ENCODE measurements around the gene ACSL4. TPM values are rescaled to one million over a fixed set of nuclear protein-coding genes. Genes with fewer than 3 reads are reported as not detected.
A peak's percentile ranks its signal among the peaks of the same experiment; 100 is the strongest.
"Not testable (repeated sequence)": the region's sequence is repeated elsewhere in the genome, so short reads cannot be mapped to it uniquely, and the experiment has no call there.

Gene ACSL4
- total and polyA plus RNA-seq, 9 donors, result 23.3 to 102 (median 36.6) TPM

DNA sequence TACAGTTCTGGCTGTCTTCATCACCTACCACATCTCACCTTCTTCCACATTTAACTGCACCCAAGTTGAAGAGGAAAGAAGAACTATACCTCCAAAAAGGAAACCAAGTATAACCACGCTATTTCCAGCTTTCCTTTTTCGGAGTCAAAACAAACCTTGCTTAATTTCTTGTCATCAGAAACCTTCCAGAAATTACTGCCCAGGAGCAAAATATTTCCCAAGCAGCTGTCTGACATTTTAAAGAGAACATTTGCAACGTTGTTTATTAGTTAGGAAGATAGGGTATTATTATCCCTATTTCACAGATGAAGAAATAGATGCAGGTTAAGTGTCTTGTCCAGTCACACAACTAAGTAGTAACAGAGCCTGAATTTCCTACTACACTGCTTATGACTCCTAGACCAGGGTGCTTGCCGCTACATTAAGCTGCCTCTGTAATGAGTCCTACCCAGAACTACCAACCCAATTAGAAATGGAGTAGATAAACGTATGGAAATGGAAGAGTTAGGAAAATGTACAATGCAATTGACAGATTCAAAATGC is 2.2 kb upstream of the ACSL4 start:
- Histone ChIP-seq H3K27ac (no peak overlapping the region), H3K27me3 (no peaks in the 10 kb centered on the region), H3K9me3 (no peaks in the 10 kb centered on the region), H3K4me3 (no peak overlapping the region), H3K4me1 (ENCODE audit: insufficient read depth) (no peaks in the 10 kb centered on the region), H3K36me3 (no peaks in the 10 kb centered on the region)
- TF ChIP-seq, protein P1, sequence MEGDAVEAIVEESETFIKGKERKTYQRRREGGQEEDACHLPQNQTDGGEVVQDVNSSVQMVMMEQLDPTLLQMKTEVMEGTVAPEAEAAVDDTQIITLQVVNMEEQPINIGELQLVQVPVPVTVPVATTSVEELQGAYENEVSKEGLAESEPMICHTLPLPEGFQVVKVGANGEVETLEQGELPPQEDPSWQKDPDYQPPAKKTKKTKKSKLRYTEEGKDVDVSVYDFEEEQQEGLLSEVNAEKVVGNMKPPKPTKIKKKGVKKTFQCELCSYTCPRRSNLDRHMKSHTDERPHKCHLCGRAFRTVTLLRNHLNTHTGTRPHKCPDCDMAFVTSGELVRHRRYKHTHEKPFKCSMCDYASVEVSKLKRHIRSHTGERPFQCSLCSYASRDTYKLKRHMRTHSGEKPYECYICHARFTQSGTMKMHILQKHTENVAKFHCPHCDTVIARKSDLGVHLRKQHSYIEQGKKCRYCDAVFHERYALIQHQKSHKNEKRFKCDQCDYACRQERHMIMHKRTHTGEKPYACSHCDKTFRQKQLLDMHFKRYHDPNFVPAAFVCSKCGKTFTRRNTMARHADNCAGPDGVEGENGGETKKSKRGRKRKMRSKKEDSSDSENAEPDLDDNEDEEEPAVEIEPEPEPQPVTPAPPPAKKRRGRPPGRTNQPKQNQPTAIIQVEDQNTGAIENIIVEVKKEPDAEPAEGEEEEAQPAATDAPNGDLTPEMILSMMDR (IDR thresholded peaks at IDR 0.05), result no peak
- TF ChIP-seq EP300 (IDR thresholded peaks at IDR 0.05) (no peak), POLR2A (IDR thresholded peaks at IDR 0.05) (no peak)
- intact Hi-C loops (cut with DNase I), result no loop called here
- DNase-seq, result no peak
- WGBS, 3 donors, result 43 to 61% (median 50%) methylated on average over 5 of the region's 5 CpGs

DNA sequence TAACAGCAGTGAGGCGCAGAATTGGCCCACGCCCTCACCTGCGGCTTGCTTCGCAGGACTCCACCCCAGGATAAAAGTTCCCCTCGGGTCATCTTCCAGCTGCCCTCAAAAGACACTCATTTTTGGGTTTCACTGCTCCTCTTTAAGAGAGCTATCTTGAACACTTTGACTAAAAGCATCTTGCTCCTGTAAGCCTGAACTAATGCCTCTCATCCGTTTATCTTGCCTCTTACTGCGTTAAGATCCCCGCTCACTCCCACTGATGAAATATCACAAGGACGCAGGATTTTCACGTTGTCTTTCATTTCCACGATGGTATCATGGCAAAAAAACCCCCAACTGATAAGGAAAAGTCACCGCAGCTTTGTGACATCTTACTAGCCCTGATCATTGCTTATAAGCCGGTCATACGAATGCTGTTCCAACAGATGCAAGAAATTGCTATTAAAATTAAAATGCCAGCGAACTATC is 591 bp upstream of the ACSL4 start:
- no peak for DNase-seq
- WGBS, 3 donors, result 40 to 49% (median 48%) methylated on average over 15 of the region's 15 CpGs
- H3K27ac ChIP-seq, result peak overlapping the region in 1 of 2 donors; percentile 76

DNA sequence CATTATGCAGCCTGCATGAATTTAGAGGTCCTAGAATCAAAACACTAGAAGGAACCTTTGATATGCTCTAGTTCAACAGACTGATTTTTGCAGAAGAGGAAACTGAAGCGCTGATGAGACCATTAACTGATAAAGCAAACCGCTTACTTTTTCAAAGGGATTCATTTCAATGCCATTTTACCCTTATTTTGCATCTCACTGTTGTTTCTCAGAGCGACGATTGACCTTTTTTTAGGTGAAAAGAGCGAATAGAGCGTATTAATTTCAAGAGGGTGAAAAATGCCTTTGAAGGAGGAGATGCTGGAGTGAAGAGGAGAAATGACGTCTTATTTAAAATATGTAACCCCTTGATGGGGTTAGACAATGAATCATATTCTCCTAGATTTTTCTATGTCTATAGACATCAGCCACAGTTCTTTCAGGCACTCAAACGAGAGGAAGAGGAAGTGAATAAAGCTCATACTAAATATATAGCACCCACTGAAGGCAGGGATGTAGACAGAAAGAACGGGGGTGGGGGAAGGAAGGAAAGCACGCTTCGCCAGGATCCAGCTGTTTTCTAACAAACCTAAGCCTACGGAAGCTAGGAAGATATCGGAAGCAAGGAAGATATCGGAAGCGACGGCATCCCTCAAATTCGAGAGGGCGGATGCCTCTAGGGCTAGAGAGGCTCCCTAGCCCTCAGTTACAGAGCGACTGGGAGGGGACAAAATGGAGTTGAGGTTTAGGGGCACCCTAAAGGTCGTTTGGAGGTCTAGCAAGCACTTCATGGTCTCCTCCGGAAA is 848 bp downstream of the ACSL4 start:
- H3K27me3 ChIP-seq, result no peaks in the 10 kb centered on the region
- no peaks in the 10 kb centered on the region for H3K36me3 ChIP-seq
- peak overlapping the region; percentile 67 to 78 for H3K27ac ChIP-seq
- no peaks in the 10 kb centered on the region for H3K4me1 ChIP-seq (ENCODE audit: insufficient read depth)
- DNase-seq, result no peak
- WGBS, 3 donors, result 26 to 36% (median 27%) methylated on average over 21 of the region's 21 CpGs
- TF ChIP-seq EP300 (IDR thresholded peaks at IDR 0.05) (no peak), POLR2A (IDR thresholded peaks at IDR 0.05) (no peak)
- TF ChIP-seq, protein P1 (IDR thresholded peaks at IDR 0.05), result no peak
- peak overlapping the region; percentile 58 for H3K4me3 ChIP-seq
- no peaks in the 10 kb centered on the region for H3K9me3 ChIP-seq
- intact Hi-C loops (cut with DNase I), result no loop called here

More for the DNA sequence above, 591 bp upstream of the ACSL4 start:
- intact Hi-C loops (cut with DNase I), result no loop called here
- Histone ChIP-seq H3K4me3 (peak overlapping the region; percentile 58), H3K4me1 (ENCODE audit: insufficient read depth) (no peaks in the 10 kb centered on the region), H3K36me3 (no peaks in the 10 kb centered on the region), H3K27me3 (no peaks in the 10 kb centered on the region), H3K9me3 (no peaks in the 10 kb centered on the region)
- TF ChIP-seq POLR2A (IDR thresholded peaks at IDR 0.05), result no peak
- TF ChIP-seq, protein P1 (IDR thresholded peaks at IDR 0.05), result no peak
- no peak for TF ChIP-seq EP300 (IDR thresholded peaks at IDR 0.05)

DNA sequence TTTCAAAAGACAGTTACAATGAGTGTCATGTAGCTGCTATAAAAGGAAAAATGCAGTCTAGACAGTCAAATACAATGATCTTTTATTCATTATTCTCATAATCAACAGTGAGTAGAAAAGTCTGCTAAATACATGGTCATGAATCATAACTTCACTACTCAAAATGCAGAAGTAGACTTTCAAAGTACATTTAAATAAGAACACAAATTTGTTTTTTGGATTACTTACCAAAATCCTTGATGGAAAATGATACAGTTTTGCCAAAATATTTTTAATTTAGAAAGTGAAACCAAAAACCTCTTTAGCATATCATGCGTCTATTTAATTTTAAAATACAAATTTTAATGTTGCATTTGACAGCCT is 4.9 kb downstream of the ACSL4 start:
- no peaks in the 10 kb centered on the region for H3K27me3 ChIP-seq
- H3K36me3 ChIP-seq, result no peaks in the 10 kb centered on the region
- intact Hi-C loops (cut with DNase I), result no loop called here
- H3K4me3 ChIP-seq, result no peak overlapping the region
- TF ChIP-seq, protein P1 (IDR thresholded peaks at IDR 0.05), result no peak
- TF ChIP-seq EP300 (IDR thresholded peaks at IDR 0.05) (no peak), POLR2A (IDR thresholded peaks at IDR 0.05) (no peak)
- no peaks in the 10 kb centered on the region for H3K9me3 ChIP-seq
- no peaks in the 10 kb centered on the region for H3K4me1 ChIP-seq (ENCODE audit: insufficient read depth)
- no peak for DNase-seq
- WGBS, 3 donors, result 15 to 30% (median 28%) methylated on average over 1 of the region's 1 CpG
- no peak overlapping the region for H3K27ac ChIP-seq

DNA sequence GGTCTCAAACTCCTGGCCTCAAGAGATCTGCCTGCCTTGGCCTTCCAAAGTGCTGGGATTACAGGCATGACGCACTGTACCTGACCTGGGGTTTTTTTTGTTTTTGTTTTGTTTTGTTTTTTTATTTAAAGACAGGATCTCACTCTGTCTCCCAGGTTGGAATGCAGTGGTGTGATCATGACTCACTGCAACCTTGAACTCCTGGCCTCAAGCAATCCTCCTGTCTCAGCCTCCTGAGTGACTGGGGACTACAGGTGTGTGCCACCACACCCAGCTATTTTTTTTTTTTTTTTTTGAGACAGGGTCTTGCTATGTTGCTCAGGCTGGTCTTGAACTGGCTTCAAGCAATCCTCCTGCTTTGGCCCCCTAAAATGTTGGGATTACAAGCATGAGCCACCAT is 8.1 kb downstream of the ACSL4 start:
- H3K9me3 ChIP-seq; H3K4me3 ChIP-seq; DNase-seq; H3K4me1 ChIP-seq (ENCODE audit: insufficient read depth); intact Hi-C loops (cut with DNase I); H3K27me3 ChIP-seq; H3K27ac ChIP-seq; H3K36me3 ChIP-seq: not testable (repeated sequence)
- 87 to 94% (median 89%) methylated on average over 1 of the region's 1 CpG for WGBS, 3 donors

All from ovary (tissue), 9 donors.